ENCODE results near the gene VASN.

The VASN gene

GRCh38 chr16:4354512-4355409 lies 16.9 kb upstream of the VASN start:
- no peak for DNase-seq

GRCh38 chr16:4356820-4357219 lies 14.8 kb upstream of the VASN start:
- no peak for DNase-seq

GRCh38 chr16:4358236-4358635 lies 13.4 kb upstream of the VASN start:
- no peak for DNase-seq

- DNase-seq: peak; percentile 71
Observed at GRCh38 chr16:4358831-4359561, 12.7 kb upstream of the VASN start.

- DNase-seq: no peak
Observed at GRCh38 chr16:4359914-4360313, 11.7 kb upstream of the VASN start.

- peak; percentile 44 for DNase-seq
Observed at GRCh38 chr16:4360538-4361021, 11.1 kb upstream of the VASN start.

- DNase-seq: no peak
Observed at GRCh38 chr16:4361033-4361943, 10.4 kb upstream of the VASN start.

- DNase-seq: no peak
Observed at GRCh38 chr16:4361944-4362311, 9.7 kb upstream of the VASN start.

GRCh38 chr16:4362476-4363135 lies 9.0 kb upstream of the VASN start:
- peak; percentile 35 for DNase-seq

- DNase-seq: no peak
Observed at GRCh38 chr16:4364196-4365013, 7.2 kb upstream of the VASN start.

GRCh38 chr16:4365014-4365406 lies 6.6 kb upstream of the VASN start:
- DNase-seq: no peak

- no peak for DNase-seq
Observed at GRCh38 chr16:4365615-4366014, 6.0 kb upstream of the VASN start.

- no peak for DNase-seq
Observed at GRCh38 chr16:4366016-4366415, 5.6 kb upstream of the VASN start.

- DNase-seq: no peak
Observed at GRCh38 chr16:4367393-4367856, 4.2 kb upstream of the VASN start.

- DNase-seq: no peak
Observed at GRCh38 chr16:4369007-4369733, 2.5 kb upstream of the VASN start.

- DNase-seq: no peak
Observed at GRCh38 chr16:4370151-4370550, 1.5 kb upstream of the VASN start.

- no peak for DNase-seq
Observed at GRCh38 chr16:4370570-4371356, 885 bp upstream of the VASN start.

- DNase-seq: peak; percentile 47
Observed at GRCh38 chr16:4372001-4372577, 441 bp downstream of the VASN start.

- DNase-seq: peak; percentile 33
Observed at GRCh38 chr16:4372578-4373355, 1.1 kb downstream of the VASN start.

Measured in hematopoietic multipotent progenitor cell treated with erythropoietin and hydrocortisone succinate and interleukin-3 and kit ligand, for 4 days (in vitro differentiated cells).